Femur (tissue), 1 donor: Measurements from ENCODE around the gene CDK18.
"Not testable (repeated sequence)": the region's sequence is repeated elsewhere in the genome, so short reads cannot be mapped to it uniquely, and the experiment has no call there.

Experiments
- DNase-seq: peaks from one replicate; pipeline ENCODE4 v3.0.0-alpha.2; 2017

The CDK18 gene

GRCh38 chr1:205481218-205481617 lies 23.3 kb upstream of the CDK18 start:
- DNase-seq, result no peak

- DNase-seq, result no peak
Measured at GRCh38 chr1:205481629-205482151, 22.8 kb upstream of the CDK18 start.

- not testable (repeated sequence) for DNase-seq
Measured at GRCh38 chr1:205482587-205482986, 21.9 kb upstream of the CDK18 start.

GRCh38 chr1:205483372-205483771 lies 21.1 kb upstream of the CDK18 start:
- no peak for DNase-seq

- DNase-seq, result peak; percentile 71
Measured at GRCh38 chr1:205484985-205485967, 19.2 kb upstream of the CDK18 start.

GRCh38 chr1:205486258-205486657 lies 18.2 kb upstream of the CDK18 start:
- no peak for DNase-seq

GRCh38 chr1:205488074-205488723 lies 16.3 kb upstream of the CDK18 start:
- peak; percentile 58 for DNase-seq

- no peak for DNase-seq
Measured at GRCh38 chr1:205491794-205492193, 12.7 kb upstream of the CDK18 start.

- no peak for DNase-seq
Measured at GRCh38 chr1:205492201-205492667, 12.2 kb upstream of the CDK18 start.

GRCh38 chr1:205492774-205493173 lies 11.7 kb upstream of the CDK18 start:
- no peak for DNase-seq

- DNase-seq, result peak; percentile 63
Measured at GRCh38 chr1:205493241-205494085, 11.0 kb upstream of the CDK18 start.

- no peak for DNase-seq
Measured at GRCh38 chr1:205494115-205494514, 10.4 kb upstream of the CDK18 start.

- DNase-seq, result no peak
Measured at GRCh38 chr1:205495237-205495823, 9.1 kb upstream of the CDK18 start.

- no peak for DNase-seq
Measured at GRCh38 chr1:205496661-205497060, 7.8 kb upstream of the CDK18 start.

GRCh38 chr1:205497351-205497750 lies 7.1 kb upstream of the CDK18 start:
- no peak for DNase-seq

GRCh38 chr1:205499789-205500188 lies 4.7 kb upstream of the CDK18 start:
- no peak for DNase-seq

- no peak for DNase-seq
Measured at GRCh38 chr1:205500240-205501233, 3.9 kb upstream of the CDK18 start.

- no peak for DNase-seq
Measured at GRCh38 chr1:205502111-205502810, 2.2 kb upstream of the CDK18 start.

GRCh38 chr1:205502992-205503391 lies 1.5 kb upstream of the CDK18 start:
- no peak for DNase-seq

- no peak for DNase-seq
Measured at GRCh38 chr1:205505076-205505729, 734 bp downstream of the CDK18 start.
